GM12878 (cell line): ENCODE data around the gene IL37. TPM values are rescaled to one million over a fixed set of nuclear protein-coding genes. Genes with fewer than 3 reads are reported as not detected.

Experiments used
- ATAC-seq: fragments of 200-7000 bp; cut with Tn5 transposase; 3 replicates; pipeline ENCODE4 v1.9.1; 2020; ENCODE audit warnings: mild to moderate bottlenecking, moderate library complexity
- BruUV-seq: library from RNA; stranded (reverse); fragments of 400-500 nt; replicated peaks from 2 replicates; lab custom pipeline; 2021; lab: Mats Ljungman, UMichigan
- CTCF ChIA-PET: fragments of 300-600 bp; sonication (Branson Sonifier 250); formaldehyde crosslinking; extraction: SDS; loops from one replicate; lab custom pipeline; 2021; ENCODE audit warnings: inconsistent platforms; lab: Yijun Ruan, JAX
- POLR2A ChIA-PET: fragments of 350-600 bp; formaldehyde crosslinking; extraction: SDS; loops from one replicate; lab custom pipeline; 2021; ENCODE audit warnings: inconsistent platforms; lab: Charles Lee
- RAD21 ChIA-PET: fragments of 300-600 bp; sonication (Branson Sonifier 250); formaldehyde crosslinking; loops from one replicate; lab custom pipeline; 2023; ENCODE audit warnings: antibody characterized with exemption; ENCODE audit not compliant: unreplicated experiment; lab: Charles Lee
- SMC1A ChIA-PET: fragments of 300-600 bp; sonication (Branson Sonifier 250); formaldehyde crosslinking; loops from one replicate; lab custom pipeline; 2023; ENCODE audit not compliant: unreplicated experiment, uncharacterized antibody; lab: Charles Lee
- DNase-seq: peaks from one replicate; pipeline ENCODE4 v3.0.0-alpha.2; 2011; ENCODE audit warnings: low read depth, low spot score
- FAIRE-seq: peaks from 3 replicates; lab custom pipeline; 2011; peaks lifted over from hg19 to GRCh38; lab: Jason Lieb, UNC
- H2AFZ ChIP-seq: 2 replicates; pipeline ENCODE4 v1.6.0; 2011; ENCODE audit warnings: low read depth, low read length, control low read depth; ENCODE audit not compliant: control insufficient read depth
- H3K27ac ChIP-seq: 2 replicates; pipeline ENCODE4 v1.5.1; 2011; ENCODE audit warnings: control low read depth; ENCODE audit not compliant: control insufficient read depth, insufficient read depth
- H3K27me3 ChIP-seq, 2 experiments: replicated peaks in 1 of 2; 2 replicates each; pipeline versions ENCODE4 v1.6.0 to v1.6.1; 2011; ENCODE audit warnings: low read length in 1 of 2; ENCODE audit not compliant: control insufficient read depth in 2 of 2, insufficient read depth in 2 of 2
- H3K36me3 ChIP-seq, 2 experiments: 2 replicates each; pipeline ENCODE4 v1.5.1; 2011; ENCODE audit warnings: low read length in 1 of 2; ENCODE audit not compliant: control insufficient read depth in 2 of 2, insufficient read depth in 2 of 2
- H3K4me1 ChIP-seq: 2 replicates; pipeline ENCODE4 v1.6.1; 2011; ENCODE audit warnings: mild to moderate bottlenecking, low read length, moderate library complexity, mixed read lengths; ENCODE audit not compliant: control insufficient read depth, insufficient read depth
- H3K4me2 ChIP-seq: 2 replicates; pipeline ENCODE4 v1.6.0; 2011; ENCODE audit warnings: control low read depth; ENCODE audit not compliant: control insufficient read depth, insufficient read depth
- H3K4me3 ChIP-seq: fragments of 200-600 bp; sonication (generic); 2 replicates; pipeline ENCODE4 v1.5.1; 2016
- H3K79me2 ChIP-seq: 2 replicates; pipeline ENCODE4 v1.6.0; 2011; ENCODE audit warnings: low read length; ENCODE audit not compliant: control insufficient read depth, insufficient read depth
- H3K9ac ChIP-seq: 2 replicates; pipeline ENCODE4 v1.8.0; 2011; ENCODE audit warnings: low read length, control low read depth, mixed read lengths; ENCODE audit not compliant: control insufficient read depth, insufficient read depth
- H3K9me3 ChIP-seq: replicated peaks from 3 replicates; pipeline ENCODE4 v1.5.1; 2011; ENCODE audit warnings: mild to moderate bottlenecking, low read length; ENCODE audit not compliant: control insufficient read depth, insufficient read depth
- H4K20me1 ChIP-seq: 2 replicates; pipeline ENCODE4 v1.6.0; 2011; ENCODE audit not compliant: control insufficient read depth, insufficient read depth
- BRCA1 ChIP-seq: IDR thresholded peaks from 2 replicates; pipeline ENCODE4 v1.6.1; 2011; ENCODE audit warnings: low read depth, low read length, improper control_type of control experiment
- CBFB ChIP-seq: IDR thresholded peaks from 2 replicates; pipeline ENCODE4 v1.6.1; 2016; ENCODE audit warnings: antibody characterized with exemption, low read depth
- EGR1 ChIP-seq, 2 experiments: IDR thresholded peaks; 1 replicate in 1 of 2; 2 replicates in 1 of 2; pipeline ENCODE4 v1.6.1; 2011 to 2012; ENCODE audit warnings: low read depth in 2 of 2, low read length in 2 of 2, borderline replicate concordance in 1 of 2, mild to moderate bottlenecking in 1 of 2, moderate library complexity in 1 of 2
- ESRRA ChIP-seq: IDR thresholded peaks from 2 replicates; pipeline ENCODE4 v1.6.1; 2012; ENCODE audit warnings: mild to moderate bottlenecking, low read length, improper control_type of control experiment
- FOXM1 ChIP-seq: IDR thresholded peaks from 2 replicates; pipeline ENCODE4 v1.6.1; 2012; ENCODE audit warnings: low read depth, mild to moderate bottlenecking, inconsistent platforms, low read length, moderate library complexity
- MEF2A ChIP-seq: IDR thresholded peaks from 2 replicates; pipeline ENCODE4 v1.6.1; 2011; ENCODE audit warnings: low read depth, mild to moderate bottlenecking, low read length, moderate library complexity; ENCODE audit not compliant: insufficient read depth
- NR2C2 ChIP-seq: IDR thresholded peaks from 2 replicates; pipeline ENCODE4 v1.6.1; 2011; ENCODE audit warnings: borderline replicate concordance, low read depth; ENCODE audit not compliant: control insufficient read depth, insufficient read length
- PAX8 ChIP-seq: fragments of 450-650 bp; IDR thresholded peaks from 2 replicates; pipeline ENCODE4 v1.6.1; 2017; ENCODE audit warnings: mild to moderate bottlenecking, moderate library complexity
- PML ChIP-seq: IDR thresholded peaks from 2 replicates; pipeline ENCODE4 v1.6.1; 2012; ENCODE audit warnings: low read length, inconsistent platforms
- RAD21 ChIP-seq: IDR thresholded peaks from 2 replicates; pipeline ENCODE4 v1.6.1; 2011; ENCODE audit warnings: mild to moderate bottlenecking, low read depth, low read length, moderate library complexity; ENCODE audit not compliant: insufficient read depth
- WGBS: methylation state at CpG from one replicate; pipeline ENCODE4 v1.1.6; 2016; ENCODE audit warnings: low lambda C conversion rate; ENCODE audit not compliant: insufficient replicate concordance, insufficient coverage; ENCODE audit errors: missing lambda C conversion rate; 5-methylcytosine and 5-hydroxymethylcytosine counted together
- in situ Hi-C: fragments of 300-500 bp; cut with MboI; formaldehyde crosslinking; loops from 9 replicates; pipeline ENCODE4 v1.14.3; 2018; ENCODE audit warnings: mixed read lengths
- intact Hi-C: fragments of 100-400 bp; cut with micrococcal nuclease; formaldehyde crosslinking; loops from one replicate; pipeline ENCODE4 v1.14.2; 2022; ENCODE audit not compliant: unreplicated experiment
- polyA plus RNA-seq, 11 experiments: library from polyadenylated mRNA; depleted of rRNA in 4 of 11; unstranded in 6 of 11; stranded (reverse) in 5 of 11; fragments of >200 nt; fragmentation: Nextera tagmentation in 4 of 11; fragmentation: Illumina TruSeq in 1 of 11; extraction: Ambion mirVana in 4 of 11; extraction: Trizol in 1 of 11; gene quantifications; 1 replicate in 1 of 11; 2 replicates in 10 of 11; pipeline versions ENCODE4 v1.2.1 to v1.2.3, GENCODE V29; 2011 to 2016; ENCODE audit warnings: inconsistent platforms in 2 of 11, missing spikeins in 2 of 11, low read depth in 1 of 11
- total RNA-seq, 4 experiments: library from RNA; depleted of rRNA in 3 of 4; stranded (reverse); fragments of >200 nt in 3 of 4; fragmentation: Illumina TruSeq in 1 of 4; extraction: Trizol in 1 of 4; gene quantifications; 2 replicates each; pipeline versions ENCODE4 v1.2.1 to v1.2.3, GENCODE V29; 2013 to 2021
- TF ChIP-seq, protein P1 (sequence below): fragments of 450-650 bp; IDR thresholded peaks from 2 replicates; pipeline ENCODE4 v1.6.1; 2017; ENCODE audit warnings: mild to moderate bottlenecking, moderate library complexity
- TF ChIP-seq, protein P2 (sequence below): IDR thresholded peaks from 2 replicates; pipeline ENCODE4 v1.6.1; 2011; ENCODE audit warnings: low read depth, low read length, improper control_type of control experiment, borderline replicate concordance

IL37 gene
- total and polyA plus RNA-seq, 10 of the 15 experiments (the other 5 are each of a cell fraction or from before 2014, with no cell fraction given): 0.41 to 0.54 TPM; not detected in 8

DNA sequence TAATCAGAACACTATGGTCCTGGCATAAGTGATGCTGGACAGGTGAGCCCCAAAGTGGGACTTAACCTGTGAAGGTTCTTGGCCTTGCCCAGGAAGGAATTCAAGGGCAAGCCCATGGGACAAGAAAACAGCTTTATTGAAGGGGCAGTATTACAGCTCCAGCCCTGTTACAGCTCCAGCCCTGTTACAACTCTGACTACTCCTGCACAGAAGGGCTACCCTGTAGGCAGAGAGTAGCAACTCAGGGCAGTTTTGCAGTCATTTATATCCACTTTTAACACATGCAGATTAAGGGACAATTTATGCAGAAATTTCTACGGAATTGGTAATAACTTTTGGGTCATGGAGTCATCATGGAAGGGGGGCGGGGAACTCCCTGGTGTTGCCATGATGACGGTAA, 15.7 kb downstream of the IL37 start (continued):
- TF ChIP-seq, protein P1, sequence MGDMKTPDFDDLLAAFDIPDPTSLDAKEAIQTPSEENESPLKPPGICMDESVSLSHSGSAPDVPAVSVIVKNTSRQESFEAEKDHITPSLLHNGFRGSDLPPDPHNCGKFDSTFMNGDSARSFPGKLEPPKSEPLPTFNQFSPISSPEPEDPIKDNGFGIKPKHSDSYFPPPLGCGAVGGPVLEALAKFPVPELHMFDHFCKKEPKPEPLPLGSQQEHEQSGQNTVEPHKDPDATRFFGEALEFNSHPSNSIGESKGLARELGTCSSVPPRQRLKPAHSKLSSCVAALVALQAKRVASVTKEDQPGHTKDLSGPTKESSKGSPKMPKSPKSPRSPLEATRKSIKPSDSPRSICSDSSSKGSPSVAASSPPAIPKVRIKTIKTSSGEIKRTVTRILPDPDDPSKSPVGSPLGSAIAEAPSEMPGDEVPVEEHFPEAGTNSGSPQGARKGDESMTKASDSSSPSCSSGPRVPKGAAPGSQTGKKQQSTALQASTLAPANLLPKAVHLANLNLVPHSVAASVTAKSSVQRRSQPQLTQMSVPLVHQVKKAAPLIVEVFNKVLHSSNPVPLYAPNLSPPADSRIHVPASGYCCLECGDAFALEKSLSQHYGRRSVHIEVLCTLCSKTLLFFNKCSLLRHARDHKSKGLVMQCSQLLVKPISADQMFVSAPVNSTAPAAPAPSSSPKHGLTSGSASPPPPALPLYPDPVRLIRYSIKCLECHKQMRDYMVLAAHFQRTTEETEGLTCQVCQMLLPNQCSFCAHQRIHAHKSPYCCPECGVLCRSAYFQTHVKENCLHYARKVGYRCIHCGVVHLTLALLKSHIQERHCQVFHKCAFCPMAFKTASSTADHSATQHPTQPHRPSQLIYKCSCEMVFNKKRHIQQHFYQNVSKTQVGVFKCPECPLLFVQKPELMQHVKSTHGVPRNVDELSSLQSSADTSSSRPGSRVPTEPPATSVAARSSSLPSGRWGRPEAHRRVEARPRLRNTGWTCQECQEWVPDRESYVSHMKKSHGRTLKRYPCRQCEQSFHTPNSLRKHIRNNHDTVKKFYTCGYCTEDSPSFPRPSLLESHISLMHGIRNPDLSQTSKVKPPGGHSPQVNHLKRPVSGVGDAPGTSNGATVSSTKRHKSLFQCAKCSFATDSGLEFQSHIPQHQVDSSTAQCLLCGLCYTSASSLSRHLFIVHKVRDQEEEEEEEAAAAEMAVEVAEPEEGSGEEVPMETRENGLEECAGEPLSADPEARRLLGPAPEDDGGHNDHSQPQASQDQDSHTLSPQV: no peak
- TF ChIP-seq MEF2A: no peak
- no peak for TF ChIP-seq EGR1 (IDR thresholded peaks at IDR 0.05; ENCODE audit: borderline replicate concordance in 1 of 2, low read depth in 2 of 2, low read length in 2 of 2)
- TF ChIP-seq NR2C2: no peak
- no peak for TF ChIP-seq PML
- TF ChIP-seq CBFB: no peak
- no peak for TF ChIP-seq RAD21
- TF ChIP-seq FOXM1: no peak

DNA sequence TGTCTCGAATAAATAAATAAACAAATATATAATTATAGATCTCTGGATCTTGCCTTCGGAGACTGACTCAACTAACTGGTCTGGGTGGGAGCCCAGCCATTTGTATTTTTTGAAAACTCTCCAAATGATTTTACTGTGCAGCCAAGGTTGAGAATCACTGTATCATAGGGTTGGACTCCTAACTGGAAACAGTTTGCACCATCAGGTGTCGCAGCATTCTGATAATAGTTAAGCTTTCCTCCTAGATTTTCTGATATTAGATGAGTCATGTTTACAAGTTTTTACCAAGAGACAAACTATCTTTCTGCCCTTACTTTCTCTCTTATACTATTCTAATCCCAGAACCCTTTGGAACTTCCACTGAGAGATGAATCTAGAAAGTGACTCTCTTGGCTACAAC, 16.8 kb downstream of the IL37 start:
- DNase-seq (no peak), FAIRE-seq (no peak), ATAC-seq (no peak)
- POLR2A ChIA-PET: no interaction called here
- Histone ChIP-seq H3K4me2 (no peak overlapping the region), H3K4me1 (no peaks in the 10 kb centered on the region), H3K27ac (no peak overlapping the region), H3K9ac (no peak overlapping the region), H3K36me3 (no peaks in the 10 kb centered on the region), H3K79me2 (no peaks in the 10 kb centered on the region), H4K20me1 (no peaks in the 10 kb centered on the region), H3K4me3 (no peak overlapping the region), H3K27me3 (0 out of 4 replicates have a peak, but pooled peaks cover 0 to 2% of the 10 kb centered on the region in 2 experiments), H3K9me3 (no peaks in the 10 kb centered on the region), H2AFZ (no peak overlapping the region)
- RAD21 ChIA-PET: interaction anchor here (0.9 to 4.3 kb wide), 2 partner anchors 14 to 21 kb away, joined by 3 to 16 read pairs; no protein-coding TSS in a partner anchor
- no TSS peak for BruUV-seq
- no peak for TF ChIP-seq ESRRA
- no peak for TF ChIP-seq PAX8
- TF ChIP-seq, protein P2, sequence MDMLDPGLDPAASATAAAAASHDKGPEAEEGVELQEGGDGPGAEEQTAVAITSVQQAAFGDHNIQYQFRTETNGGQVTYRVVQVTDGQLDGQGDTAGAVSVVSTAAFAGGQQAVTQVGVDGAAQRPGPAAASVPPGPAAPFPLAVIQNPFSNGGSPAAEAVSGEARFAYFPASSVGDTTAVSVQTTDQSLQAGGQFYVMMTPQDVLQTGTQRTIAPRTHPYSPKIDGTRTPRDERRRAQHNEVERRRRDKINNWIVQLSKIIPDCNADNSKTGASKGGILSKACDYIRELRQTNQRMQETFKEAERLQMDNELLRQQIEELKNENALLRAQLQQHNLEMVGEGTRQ: no peak
- TF ChIP-seq BRCA1: no peak
- in situ Hi-C loops (no loop called here), intact Hi-C loops (no loop called here)
- SMC1A ChIA-PET: interaction anchor here (1.1 to 1.8 kb wide), 2 partner anchors 13 to 43 kb away, joined by 5 to 10 read pairs; no protein-coding TSS in a partner anchor
- WGBS: 48% methylated on average over 3 of the region's 3 CpGs
- CTCF ChIA-PET: interaction anchor here (1.8 to 6.5 kb wide), 2 partner anchors 14 to 188 kb away, joined by 4 to 47 read pairs; no protein-coding TSS in a partner anchor
